Left lung (tissue), 10 donors: ENCODE measurements around the gene PLOD1. TPM values are rescaled to one million over a fixed set of nuclear protein-coding genes. Genes with fewer than 3 reads are reported as not detected.
A peak's percentile ranks its signal among the peaks of the same experiment; 100 is the strongest.

Experiments
- ATAC-seq: fragments of 200-7000 bp; cut with Tn5 transposase; one replicate; pipeline ENCODE4 v1.9.1; 2020; ENCODE audit warnings: moderate library complexity
- DNase-seq, 4 donors: peaks; one replicate each; pipeline ENCODE4 v3.0.0-alpha.2; 2013 to 2020
- H3K27ac ChIP-seq, 2 donors: fragments of 200-600 bp; sonication (generic) in 1 of 2; one replicate each; pipeline versions ENCODE4 v1.5.0 to v1.8.0; 2020 to 2021
- H3K27me3 ChIP-seq, 2 donors: fragments of 200-600 bp; sonication (generic) in 1 of 2; one replicate each; pipeline versions ENCODE4 v1.5.0 to v1.8.0; 2020 to 2021
- H3K36me3 ChIP-seq, 2 donors: fragments of 200-600 bp; sonication (generic) in 1 of 2; one replicate each; pipeline versions ENCODE4 v1.5.0 to v1.8.0; 2020 to 2021
- H3K4me1 ChIP-seq, 2 donors: fragments of 200-600 bp; one replicate each; pipeline ENCODE4 v1.8.0; 2021
- H3K4me3 ChIP-seq, 2 donors: fragments of 200-600 bp; sonication (generic) in 1 of 2; one replicate each; pipeline versions ENCODE4 v1.5.0 to v1.8.0; 2020 to 2021; ENCODE audit warnings: mild to moderate bottlenecking in 1 of 2
- H3K9me3 ChIP-seq, 2 donors: fragments of 200-600 bp; sonication (generic) in 1 of 2; one replicate each; pipeline versions ENCODE4 v1.5.0 to v1.8.0; 2020 to 2021
- CTCF ChIP-seq, 2 donors: fragments of 200-600 bp; sonication (generic) in 1 of 2; IDR thresholded peaks; one replicate each; pipeline versions ENCODE4 v1.5.0 to v1.8.0; 2021; ENCODE audit warnings: antibody characterized with exemption in 2 of 2
- intact Hi-C, 2 donors: fragments of 100-400 bp; cut with DNase I; formaldehyde crosslinking; loops; one replicate each; pipeline versions ENCODE4 v1.11.2 to v1.14.2; 2022
- polyA plus RNA-seq, 6 donors: library from polyadenylated mRNA; unstranded; fragments of 120-200 nt; gene quantifications; one replicate each; pipeline ENCODE4 v1.2.1, GENCODE V29; 2013; ENCODE audit not compliant: insufficient read length in 6 of 6
- total RNA-seq, 2 donors: library from RNA; stranded (reverse); fragmentation: NEBNext Ultra II Directional; extraction: Animal tissue kit (Norgen Biotek cat#: 25700); gene quantifications; one replicate each; pipeline ENCODE4 v1.2.1, GENCODE V29; 2021
- donor health status: DM: no; HTN: yes; CAD: no.
- donor health status: DM: no; HTN: no; CAD: no.

The PLOD1 gene
- total and polyA plus RNA-seq, 8 donors, result 114 to 159 (median 131) TPM

- ATAC-seq, result no peak
- peaks cover 11 to 18% of the 10 kb centered on the region in 2 donors for H3K4me1 ChIP-seq
Measured at GRCh38 chr1:11991969-11992676, 57.6 kb downstream of the PLOD1 start.

GRCh38 chr1:11997081-11997850, 62.7 kb downstream of the PLOD1 start:
- peaks cover 0 to 100% of the 10 kb centered on the region in 2 donors for H3K36me3 ChIP-seq
- no peaks in the 10 kb centered on the region for H3K27me3 ChIP-seq
- no peak overlapping the region for H3K27ac ChIP-seq
- no peak overlapping the region for H3K4me3 ChIP-seq
- DNase-seq, result no peak
- no peaks in the 10 kb centered on the region for H3K9me3 ChIP-seq
- H3K4me1 ChIP-seq, result no peaks in the 10 kb centered on the region
- intact Hi-C loops, result no loop called here
- no peak for TF ChIP-seq CTCF (IDR thresholded peaks at IDR 0.05)
- ATAC-seq, result no peak

More at GRCh38 chr1:11991969-11992676, 57.6 kb downstream of the PLOD1 start:
- Histone ChIP-seq H3K27ac (no peak overlapping the region), H3K9me3 (no peaks in the 10 kb centered on the region), H3K27me3 (no peaks in the 10 kb centered on the region), H3K4me3 (no peak overlapping the region), H3K36me3 (peaks cover 0 to 86% of the 10 kb centered on the region in 2 donors)
- TF ChIP-seq CTCF (IDR thresholded peaks at IDR 0.05), result no peak
- no peak for DNase-seq
- intact Hi-C loops, result no loop called here

GRCh38 chr1:11998636-11999035, 64.1 kb downstream of the PLOD1 start:
- no peak overlapping the region for H3K27ac ChIP-seq
- no peaks in the 10 kb centered on the region for H3K27me3 ChIP-seq
- no peak for DNase-seq
- no peaks in the 10 kb centered on the region for H3K4me1 ChIP-seq
- intact Hi-C loops, result no loop called here
- no peaks in the 10 kb centered on the region for H3K9me3 ChIP-seq
- no peak overlapping the region for H3K4me3 ChIP-seq
- TF ChIP-seq CTCF (IDR thresholded peaks at IDR 0.05), result no peak
- H3K36me3 ChIP-seq, result peaks cover 0 to 100% of the 10 kb centered on the region in 2 donors
- ATAC-seq, result no peak

- no peak for TF ChIP-seq CTCF (IDR thresholded peaks at IDR 0.05)
- peaks cover 0 to 100% of the 10 kb centered on the region in 2 donors for H3K36me3 ChIP-seq
- H3K4me1 ChIP-seq, result no peaks in the 10 kb centered on the region
- ATAC-seq (no peak), DNase-seq (no peak)
- H3K9me3 ChIP-seq, result no peaks in the 10 kb centered on the region
- no peak overlapping the region for H3K4me3 ChIP-seq
- no peaks in the 10 kb centered on the region for H3K27me3 ChIP-seq
- H3K27ac ChIP-seq, result no peak overlapping the region
- intact Hi-C loops, result no loop called here
Measured at GRCh38 chr1:11999236-11999635, 64.7 kb downstream of the PLOD1 start.

DNA sequence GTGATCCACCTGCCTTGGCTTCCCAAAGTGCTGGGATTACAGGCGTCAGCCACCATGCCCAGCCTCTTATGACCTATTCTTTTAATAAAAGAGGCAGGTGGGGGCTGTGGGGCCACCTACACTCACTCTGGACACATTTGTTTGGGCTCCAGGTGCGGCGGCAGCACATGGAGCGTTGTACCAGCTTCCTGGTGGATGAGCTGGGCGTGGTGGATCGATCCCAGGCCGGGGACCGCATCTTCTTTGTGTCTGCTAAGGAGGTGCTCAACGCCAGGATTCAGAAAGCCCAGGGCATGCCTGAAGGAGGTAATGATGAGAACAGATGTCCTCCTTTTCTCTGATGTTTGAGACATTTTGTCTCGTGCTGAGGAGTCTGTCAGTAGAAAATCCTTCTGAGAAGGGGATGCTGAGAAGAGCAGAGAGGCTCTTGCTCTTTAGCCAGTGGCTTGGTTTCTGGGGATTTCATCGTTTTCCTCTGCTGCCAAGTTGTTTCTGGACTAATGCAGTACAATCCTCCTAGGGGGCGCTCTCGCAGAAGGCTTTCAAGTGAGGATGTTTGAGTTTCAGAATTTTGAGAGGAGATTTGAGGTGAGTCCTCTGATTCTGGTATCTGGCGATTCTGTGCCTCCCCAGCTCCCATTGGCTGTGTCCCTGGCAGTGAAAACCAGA, 66.9 kb downstream of the PLOD1 start:
- Histone ChIP-seq H3K9me3 (no peaks in the 10 kb centered on the region), H3K27ac (no peak overlapping the region), H3K4me3 (no peak overlapping the region), H3K27me3 (no peaks in the 10 kb centered on the region), H3K4me1 (no peaks in the 10 kb centered on the region), H3K36me3 (peaks cover 0 to 100% of the 10 kb centered on the region in 2 donors)
- ATAC-seq (peak; percentile 30), DNase-seq (no peak)
- TF ChIP-seq CTCF (IDR thresholded peaks at IDR 0.05), result peak in 1 of 2 donors; percentile 34
- intact Hi-C loops, result no loop called here
